HepG2 (cell line): Measurements from ENCODE around the gene CASKIN2. TPM values are rescaled to one million over a fixed set of nuclear protein-coding genes. Genes with fewer than 3 reads are reported as not detected.
A peak's percentile ranks its signal among the peaks of the same experiment; 100 is the strongest.

ENCODE experiments used
- ATAC-seq: fragments of 200-7000 bp; cut with Tn5 transposase; 3 replicates; pipeline ENCODE4 v1.9.1; 2020; ENCODE audit warnings: mild to moderate bottlenecking, moderate library complexity
- BruUV-seq: library from RNA; stranded (reverse); fragments of 400-500 nt; replicated peaks from 2 replicates; lab custom pipeline; 2021; lab: Mats Ljungman, UMichigan
- CTCF ChIA-PET: fragments of 300-600 bp; formaldehyde crosslinking; extraction: SDS; loops from one replicate; lab custom pipeline; 2021; ENCODE audit warnings: low total read pairs, inconsistent platforms, low intra/inter-chr PET ratio; lab: Yijun Ruan, JAX
- POLR2A ChIA-PET: fragments of 350-600 bp; sonication (Branson Sonifier 250); formaldehyde crosslinking; loops from one replicate; lab custom pipeline; 2020; ENCODE audit warnings: antibody characterized with exemption, inconsistent platforms; lab: Yijun Ruan, JAX
- DNase-seq: peaks from one replicate; pipeline ENCODE4 v3.0.0-alpha.2; 2015; ENCODE audit warnings: low spot score
- FAIRE-seq: peaks from 3 replicates; lab custom pipeline; 2011; peaks lifted over from hg19 to GRCh38; lab: Jason Lieb, UNC
- H2AFZ ChIP-seq: one replicate; pipeline ENCODE4 v1.6.1; 2011; ENCODE audit warnings: low read length, inconsistent platforms
- H3K27ac ChIP-seq: fragments of 300-600 bp; 3 replicates; pipeline ENCODE4 v1.8.0; 2011; ENCODE audit warnings: mixed run types, mild to moderate bottlenecking, mixed read lengths, low read length, inconsistent platforms; ENCODE audit not compliant: insufficient read depth; ENCODE audit errors: extremely low read length
- H3K27me3 ChIP-seq, 2 experiments: fragments of 200-600 bp in 1 of 2; 2 replicates in 1 of 2; 3 replicates in 1 of 2; pipeline versions ENCODE4 v1.6.0 to v1.8.0; 2011; ENCODE audit warnings: low read length in 2 of 2, mild to moderate bottlenecking in 2 of 2, moderate library complexity in 2 of 2, inconsistent platforms in 1 of 2; ENCODE audit not compliant: insufficient read depth in 2 of 2, control insufficient read depth in 1 of 2
- H3K36me3 ChIP-seq, 2 experiments: fragments of 200-600 bp in 1 of 2; replicated peaks in 1 of 2; 2 replicates in 1 of 2; 3 replicates in 1 of 2; pipeline versions ENCODE4 v1.5.1 to v1.8.0; 2011; ENCODE audit warnings: low read length in 2 of 2, inconsistent platforms in 1 of 2; ENCODE audit not compliant: insufficient read depth in 2 of 2, control insufficient read depth in 1 of 2
- H3K4me1 ChIP-seq: 2 replicates; pipeline ENCODE4 v1.5.1; 2012; ENCODE audit warnings: low read length, inconsistent platforms; ENCODE audit not compliant: insufficient read depth
- H3K4me2 ChIP-seq: 2 replicates; pipeline ENCODE4 v1.6.0; 2011; ENCODE audit warnings: low read depth, low read length, inconsistent platforms
- H3K4me3 ChIP-seq, 3 experiments: fragments of 200-600 bp in 1 of 3; sonication (generic), shearing (Covaris generic) in 1 of 3; replicated peaks in 1 of 3; 2 replicates each; pipeline ENCODE4 v1.5.1; 2011 to 2016; ENCODE audit warnings: low read length in 3 of 3, inconsistent platforms in 2 of 3, low read depth in 2 of 3, mild to moderate bottlenecking in 2 of 3, control low read depth in 1 of 3, mixed read lengths in 1 of 3; ENCODE audit not compliant: insufficient read depth in 1 of 3
- H3K79me2 ChIP-seq: one replicate; pipeline ENCODE4 v1.6.1; 2011; ENCODE audit warnings: low read length, inconsistent platforms; ENCODE audit not compliant: insufficient read depth
- H3K9ac ChIP-seq: 2 replicates; pipeline ENCODE4 v1.6.0; 2011; ENCODE audit warnings: mild to moderate bottlenecking, low read depth, low read length, inconsistent platforms; ENCODE audit not compliant: insufficient read depth
- H3K9me3 ChIP-seq: 2 replicates; pipeline ENCODE4 v1.5.1; 2012; ENCODE audit warnings: mild to moderate bottlenecking, low read length
- H4K20me1 ChIP-seq: 2 replicates; pipeline ENCODE4 v1.6.0; 2011; ENCODE audit warnings: inconsistent platforms, mild to moderate bottlenecking, low read length, moderate library complexity; ENCODE audit not compliant: insufficient read depth
- CBX5 ChIP-seq: sonication (generic); formaldehyde crosslinking; IDR thresholded peaks from 2 replicates; pipeline ENCODE4 v1.4.0; 2020; ENCODE audit warnings: missing genetic modification reagents, borderline replicate concordance
- CHD2 ChIP-seq: IDR thresholded peaks from 2 replicates; pipeline ENCODE4 v1.6.1; 2011; ENCODE audit warnings: low read depth, low read length, improper control_type of control experiment
- FOXA1 ChIP-seq, 2 experiments: fragments of 450-650 bp in 1 of 2; sonication (generic) in 1 of 2; formaldehyde crosslinking in 1 of 2; IDR thresholded peaks; 2 replicates each; pipeline versions ENCODE4 v1.4.0 to v1.6.1; 2016 to 2020; ENCODE audit warnings: missing genetic modification reagents in 1 of 2
- KDM5A ChIP-seq: fragments of 200-600 bp; sonication (generic); IDR thresholded peaks from 2 replicates; pipeline ENCODE4 v1.7.0; 2018; ENCODE audit warnings: antibody characterized with exemption, mild to moderate bottlenecking, low read length, borderline replicate concordance
- PTBP1 ChIP-seq: fragments of 200-400 bp; formaldehyde crosslinking; IDR thresholded peaks from 2 replicates; pipeline ENCODE4 v1.6.1; 2018; ENCODE audit warnings: low read length, low read depth; ENCODE audit not compliant: poor library complexity, severe bottlenecking
- SNAI1 ChIP-seq: sonication (generic); formaldehyde crosslinking; IDR thresholded peaks from 2 replicates; pipeline ENCODE4 v1.5.0; 2020; ENCODE audit warnings: mild to moderate bottlenecking, missing genetic modification reagents, borderline replicate concordance
- THRA ChIP-seq: sonication (generic); formaldehyde crosslinking; IDR thresholded peaks from 2 replicates; pipeline ENCODE4 v1.4.0; 2020; ENCODE audit warnings: missing genetic modification reagents, borderline replicate concordance
- YY1 ChIP-seq: IDR thresholded peaks from 2 replicates; pipeline ENCODE4 v1.6.1; 2011; ENCODE audit warnings: low read length, low read depth, moderate library complexity, mild to moderate bottlenecking; ENCODE audit not compliant: insufficient read depth, insufficient replicate concordance
- ZEB1 ChIP-seq: IDR thresholded peaks from 2 replicates; pipeline ENCODE4 v1.6.1; 2012; ENCODE audit warnings: mild to moderate bottlenecking, low read depth, inconsistent platforms; ENCODE audit not compliant: insufficient replicate concordance
- ZFP82 ChIP-seq: sonication (generic); formaldehyde crosslinking; IDR thresholded peaks from 2 replicates; pipeline ENCODE4 v1.5.1; 2020; ENCODE audit warnings: mild to moderate bottlenecking, missing genetic modification reagents, borderline replicate concordance
- ZKSCAN1 ChIP-seq: fragments of 150-350 bp; IDR thresholded peaks from 2 replicates; pipeline ENCODE4 v1.6.1; 2014; ENCODE audit warnings: low read length
- ZNF121 ChIP-seq: sonication (generic); formaldehyde crosslinking; IDR thresholded peaks from 2 replicates; pipeline ENCODE4 v1.5.0; 2020; ENCODE audit warnings: mild to moderate bottlenecking, missing genetic modification reagents
- ZNF570 ChIP-seq: sonication (generic); formaldehyde crosslinking; IDR thresholded peaks from 2 replicates; pipeline ENCODE4 v1.4.0; 2020; ENCODE audit warnings: mild to moderate bottlenecking, missing genetic modification reagents, borderline replicate concordance
- WGBS: methylation state at CpG from one replicate; pipeline ENCODE4 v1.1.6; 2017; ENCODE audit warnings: low lambda C conversion rate; 5-methylcytosine and 5-hydroxymethylcytosine counted together
- in situ Hi-C: cut with HindIII; loops from 2 replicates; pipeline ENCODE4 v1.10.0; 2017; ENCODE audit warnings: low pct_unique_long_range_greater_than_20kb; ENCODE audit not compliant: extremely low pct_ligation_motif_present
- intact Hi-C: fragments of 100-400 bp; cut with micrococcal nuclease; formaldehyde crosslinking; loops from one replicate; pipeline ENCODE4 v1.10.0; 2022; ENCODE audit not compliant: unreplicated experiment
- polyA plus RNA-seq, 8 experiments: library from polyadenylated mRNA; depleted of rRNA in 3 of 8; stranded (reverse) in 7 of 8; unstranded in 1 of 8; fragments of >200 nt; fragmentation: Illumina TruSeq in 4 of 8; extraction: Trizol in 4 of 8; gene quantifications; 2 replicates each; pipeline versions ENCODE4 v1.2.1 to v1.2.3, GENCODE V29; 2011 to 2016; ENCODE audit warnings: low read depth in 4 of 8, missing spikeins in 1 of 8, mixed read lengths in 1 of 8; ENCODE audit not compliant: insufficient read depth in 1 of 8
- total RNA-seq, 5 experiments: library from RNA; depleted of rRNA; stranded (reverse); fragments of >200 nt; fragmentation: Illumina TruSeq; extraction: Trizol; gene quantifications; 2 replicates each; pipeline ENCODE4 v1.2.3, GENCODE V29; 2016; ENCODE audit warnings: low read depth in 1 of 5
- TF ChIP-seq, protein P1 (sequence below): sonication (generic); formaldehyde crosslinking; IDR thresholded peaks from 2 replicates; pipeline ENCODE4 v1.4.0; 2020; ENCODE audit warnings: mild to moderate bottlenecking, missing genetic modification reagents

CASKIN2 gene
- total and polyA plus RNA-seq, 2 of the 13 experiments (the other 11 are each of a cell fraction or from before 2014, with no cell fraction given) = 5.2 to 7.8 TPM

DNA sequence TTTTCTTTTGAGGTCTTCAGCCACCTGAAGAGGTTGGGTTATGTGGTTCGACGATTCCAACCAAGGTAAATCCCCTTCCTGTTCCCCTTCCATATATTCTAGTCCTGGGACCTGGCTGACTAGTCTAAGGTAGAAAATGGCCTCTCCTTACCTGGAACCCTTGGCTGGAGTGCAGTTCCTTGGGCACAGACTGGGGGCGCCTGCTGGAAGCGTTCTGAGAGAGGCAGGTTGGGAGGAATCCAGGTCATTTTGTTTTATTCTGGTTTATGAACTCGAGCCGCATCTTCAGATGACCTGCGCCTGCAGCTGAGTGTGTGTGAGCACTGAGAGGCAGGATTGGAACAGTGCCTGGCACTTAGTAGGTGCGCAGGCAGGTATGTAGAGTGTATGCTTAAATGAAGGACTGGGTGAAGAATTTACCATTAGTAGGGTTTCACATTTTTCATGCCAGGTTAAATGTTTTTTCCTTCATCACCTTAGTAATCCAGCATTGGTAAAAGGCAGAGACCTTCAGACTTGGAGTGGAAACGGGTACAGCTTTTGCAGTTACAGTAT, 3.7 kb upstream of the CASKIN2 start:
- no peak for ATAC-seq
- H3K27ac ChIP-seq = no peak overlapping the region
- WGBS = 99% methylated on average over 9 of the region's 9 CpGs
- CTCF ChIA-PET = no interaction called here
- TF ChIP-seq YY1 (no peak), ZKSCAN1 (peak; percentile 66; the same call in 1 of the 2 replicates)
- H3K36me3 ChIP-seq = peaks cover 7 to 31% of the 10 kb centered on the region in 2 experiments; a peak in 4 of 5 replicates
- no peaks in the 10 kb centered on the region for H3K9me3 ChIP-seq
- peaks cover 21% of the 10 kb centered on the region for H3K4me1 ChIP-seq
- no peak for FAIRE-seq
- 0 out of 2 replicates have a peak, but pooled peaks cover 4% of the 10 kb centered on the region for H4K20me1 ChIP-seq
- H3K9ac ChIP-seq = no peak overlapping the region
- no peak overlapping the region for H3K4me2 ChIP-seq
- no TSS peak for BruUV-seq
- H3K27me3 ChIP-seq = no peaks in the 10 kb centered on the region; a peak in 1 of 5 replicates
- in situ Hi-C loops (no loop called here), intact Hi-C loops (no loop called here)
- POLR2A ChIA-PET = no interaction called here
- DNase-seq = no peak
- peaks cover 8% of the 10 kb centered on the region for H3K79me2 ChIP-seq
- H2AFZ ChIP-seq = no peak overlapping the region
- no peak overlapping the region for H3K4me3 ChIP-seq

- H4K20me1 ChIP-seq = 0 out of 2 replicates have a peak, but pooled peaks cover 4% of the 10 kb centered on the region
- no peak overlapping the region for H3K27ac ChIP-seq
- DNase-seq = no peak
- no peaks in the 10 kb centered on the region; a peak in 1 of 5 replicates for H3K27me3 ChIP-seq
- ATAC-seq = no peak
- no peak overlapping the region for H3K4me3 ChIP-seq
- in situ Hi-C loops = no loop called here
- intact Hi-C loops = no loop called here
- no peak overlapping the region for H3K9ac ChIP-seq
- H3K4me1 ChIP-seq = peaks cover 28% of the 10 kb centered on the region
- WGBS = 95% methylated on average over 3 of the region's 3 CpGs
- H3K36me3 ChIP-seq = peaks cover 7 to 24% of the 10 kb centered on the region in 2 experiments; a peak in 4 of 5 replicates
- no peaks in the 10 kb centered on the region for H3K9me3 ChIP-seq
- BruUV-seq = no TSS peak
- ChIA-PET CTCF (no interaction called here), POLR2A (interaction anchor here (1.1 to 2.5 kb wide), 3 partner anchors 35 to 62 kb away, joined by 4 to 12 read pairs (median 12); partner anchors contain the start of gene TMEM94)
- H3K79me2 ChIP-seq = peaks cover 10% of the 10 kb centered on the region
- no peak for FAIRE-seq
- H3K4me2 ChIP-seq = no peak overlapping the region
- H2AFZ ChIP-seq = no peak overlapping the region
- TF ChIP-seq CHD2 (no peak), PTBP1 (no peak), FOXA1 (IDR thresholded peaks at IDR 0.05) (no peak), FOXA1 (CRISPR knock-in tag; IDR thresholded peaks at IDR 0.05) (no peak), ZNF570 (CRISPR knock-in tag) (no peak), ZEB1 (no peak), ZNF121 (no peak), THRA (no peak), ZFP82 (no peak), CBX5 (CRISPR knock-in tag) (no peak), SNAI1 (CRISPR knock-in tag) (no peak), KDM5A (no peak)
- TF ChIP-seq, protein P1, sequence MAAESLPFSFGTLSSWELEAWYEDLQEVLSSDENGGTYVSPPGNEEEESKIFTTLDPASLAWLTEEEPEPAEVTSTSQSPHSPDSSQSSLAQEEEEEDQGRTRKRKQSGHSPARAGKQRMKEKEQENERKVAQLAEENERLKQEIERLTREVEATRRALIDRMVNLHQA (CRISPR knock-in tag) = no peak
Measured at GRCh38 chr17:75518201-75518600, 2.9 kb upstream of the CASKIN2 start.
